SK-N-SH (cell line): ENCODE measurements around the gene TMEM106C. TPM values are rescaled to one million over a fixed set of nuclear protein-coding genes. Genes with fewer than 3 reads are reported as not detected.

Experiments used
- CTCF ChIA-PET: fragments of 300-600, 350-600 bp; formaldehyde crosslinking; extraction: SDS; loops from one replicate; lab custom pipeline; 2021; lab: Yijun Ruan, JAX
- POLR2A ChIA-PET: fragments of 350-600 bp; sonication (Branson Sonifier 250); formaldehyde crosslinking; extraction: SDS; loops from one replicate; lab custom pipeline; 2020; ENCODE audit warnings: antibody characterized with exemption, inconsistent platforms; lab: Yijun Ruan, JAX
- DNase-seq: peaks from one replicate; pipeline ENCODE4 v3.0.0; 2012
- H2AFZ ChIP-seq: fragments of 200-600 bp; sonication (generic); 2 replicates; pipeline ENCODE4 v1.8.1; 2016; ENCODE audit warnings: antibody characterized with exemption, mild to moderate bottlenecking, low read depth
- H3F3A ChIP-seq: fragments of 200-600 bp; sonication (generic); replicated peaks from 2 replicates; pipeline ENCODE3; 2016; ENCODE audit warnings: antibody characterized with exemption, mild to moderate bottlenecking; ENCODE audit not compliant: insufficient read depth
- H3K27ac ChIP-seq, 2 experiments: fragments of 200-500 bp in 1 of 2; fragments of 200-600 bp in 1 of 2; sonication (Bioruptor generic) in 1 of 2; sonication (generic), shearing (Covaris generic) in 1 of 2; 2 replicates each; pipeline versions ENCODE4 v1.5.1 to v1.6.1; 2014 to 2016; ENCODE audit warnings: low read depth in 2 of 2, inconsistent platforms in 1 of 2, low read length in 1 of 2, mild to moderate bottlenecking in 1 of 2, mixed read lengths in 1 of 2
- H3K27me3 ChIP-seq: fragments of 200-600 bp; sonication (generic), shearing (Covaris generic); 2 replicates; pipeline ENCODE4 v1.6.1; 2016; ENCODE audit warnings: mixed run types; ENCODE audit not compliant: insufficient read depth
- H3K36me3 ChIP-seq, 2 experiments: fragments of 200-500 bp in 1 of 2; fragments of 200-600 bp in 1 of 2; sonication (Bioruptor generic) in 1 of 2; sonication (generic) in 1 of 2; replicated peaks in 1 of 2; 2 replicates each; pipeline versions ENCODE3 to v1.5.1; 2014 to 2016; ENCODE audit warnings: low read length in 1 of 2, mild to moderate bottlenecking in 1 of 2; ENCODE audit not compliant: insufficient read depth in 2 of 2, control insufficient read depth in 1 of 2
- H3K4me1 ChIP-seq, 2 experiments: fragments of 200-500 bp in 1 of 2; fragments of 200-600 bp in 1 of 2; sonication (Bioruptor generic) in 1 of 2; sonication (generic), shearing (Covaris generic) in 1 of 2; 2 replicates each; pipeline versions ENCODE4 v1.5.1 to v1.6.1; 2014 to 2016; ENCODE audit warnings: low read depth in 1 of 2, low read length in 1 of 2, mixed run types in 1 of 2; ENCODE audit not compliant: insufficient read depth in 2 of 2, control insufficient read depth in 1 of 2
- H3K4me2 ChIP-seq: fragments of 200-600 bp; sonication (generic), shearing (Covaris generic); 2 replicates; pipeline ENCODE4 v1.6.1; 2017; ENCODE audit warnings: mixed run types
- H3K4me3 ChIP-seq, 2 experiments: fragments of 200-500 bp in 1 of 2; fragments of 200-600 bp in 1 of 2; sonication (Bioruptor generic) in 1 of 2; sonication (generic), shearing (Covaris generic) in 1 of 2; 2 replicates each; pipeline versions ENCODE4 v1.5.1 to v1.8.1; 2014 to 2016; ENCODE audit warnings: low read depth in 2 of 2, inconsistent platforms in 1 of 2, low read length in 1 of 2, mild to moderate bottlenecking in 1 of 2, mixed read lengths in 1 of 2, moderate library complexity in 1 of 2
- H3K79me2 ChIP-seq: fragments of 200-600 bp; sonication (generic); 2 replicates; pipeline ENCODE4 v1.8.1; 2017; ENCODE audit warnings: mild to moderate bottlenecking; ENCODE audit not compliant: insufficient read depth
- H3K9ac ChIP-seq: fragments of 200-600 bp; sonication (generic); 2 replicates; pipeline ENCODE4 v1.6.1; 2017; ENCODE audit warnings: mixed run types
- H3K9me2 ChIP-seq: fragments of 200-600 bp; sonication (generic); 2 replicates; pipeline ENCODE4 v1.6.1; 2017; ENCODE audit warnings: mixed run types
- H3K9me3 ChIP-seq: fragments of 200-600 bp; sonication (generic); 2 replicates; pipeline ENCODE4 v1.6.1; 2017; ENCODE audit warnings: mixed run types, mild to moderate bottlenecking, moderate library complexity
- H4K20me1 ChIP-seq: fragments of 200-600 bp; sonication (generic); 2 replicates; pipeline ENCODE4 v1.6.1; 2017; ENCODE audit warnings: mild to moderate bottlenecking, mixed run types; ENCODE audit not compliant: insufficient read depth
- CHD2 ChIP-seq: fragments of 150-350 bp; IDR thresholded peaks from 2 replicates; pipeline ENCODE4 v1.6.1; 2018; ENCODE audit warnings: low read length; ENCODE audit not compliant: partially characterized antibody
- EP300 ChIP-seq, 2 experiments: IDR thresholded peaks; 2 replicates each; pipeline versions ENCODE4 v1.4.0 to v1.6.1; 2012; ENCODE audit warnings: borderline replicate concordance in 1 of 2, low read depth in 1 of 2, low read length in 1 of 2
- FOSL2 ChIP-seq: IDR thresholded peaks from 2 replicates; pipeline ENCODE4 v1.4.0; 2012; ENCODE audit warnings: low read depth, mild to moderate bottlenecking, moderate library complexity, borderline replicate concordance
- POLR2AphosphoS5 ChIP-seq: IDR thresholded peaks from 2 replicates; pipeline ENCODE4 v1.6.1; 2012; ENCODE audit warnings: low read depth, low read length
- SIN3A ChIP-seq: IDR thresholded peaks from 2 replicates; pipeline ENCODE4 v1.6.1; 2012; ENCODE audit warnings: low read depth, mild to moderate bottlenecking, low read length, moderate library complexity, borderline replicate concordance
- TCF12 ChIP-seq: IDR thresholded peaks from 2 replicates; pipeline ENCODE4 v1.4.0; 2012
- YY1 ChIP-seq: IDR thresholded peaks from 2 replicates; pipeline ENCODE4 v1.4.0; 2012; ENCODE audit warnings: low read depth, mild to moderate bottlenecking
- ZBTB33 ChIP-seq: IDR thresholded peaks from 2 replicates; pipeline ENCODE4 v1.4.0; 2012; ENCODE audit warnings: low read depth, borderline replicate concordance
- WGBS: methylation state at CpG from one replicate; pipeline ENCODE4 v1.1.6; 2017; ENCODE audit warnings: low lambda C conversion rate; 5-methylcytosine and 5-hydroxymethylcytosine counted together
- polyA plus RNA-seq, 3 experiments: library from polyadenylated mRNA; depleted of rRNA; stranded (reverse); fragments of >200 nt; gene quantifications; 2 replicates each; pipeline ENCODE4 v1.2.3, GENCODE V29; 2012

The TMEM106C gene
- polyA plus RNA-seq, 1 of the 3 experiments (the other 2 are of a cell fraction) = 133 TPM

GRCh38 chr12:47983541-47984115 is 20.2 kb downstream of the TMEM106C start:
- H3K9me2 ChIP-seq = no peaks in the 10 kb centered on the region
- H3K9ac ChIP-seq = no peak overlapping the region
- no peaks in the 10 kb centered on the region for H3K9me3 ChIP-seq
- no peaks in the 10 kb centered on the region for H3K36me3 ChIP-seq
- 16% methylated on average over 5 of the region's 5 CpGs for WGBS
- CTCF ChIA-PET = interaction anchor here (1.2 kb wide), 1 partner anchor 9 kb away, joined by 3 read pairs; no protein-coding TSS in a partner anchor
- no peak overlapping the region for H2AFZ ChIP-seq
- H3K4me1 ChIP-seq = peaks cover 0 to 20% of the 10 kb centered on the region in 2 experiments; a peak in 1 of 4 replicates
- H3K79me2 ChIP-seq = no peaks in the 10 kb centered on the region
- H3F3A ChIP-seq = no peaks in the 10 kb centered on the region
- H3K27ac ChIP-seq = no peak overlapping the region
- no peaks in the 10 kb centered on the region for H4K20me1 ChIP-seq
- POLR2A ChIA-PET = no interaction called here
- DNase-seq = no peak
- TF ChIP-seq TCF12 = no peak
- no peak for TF ChIP-seq FOSL2
- no peak for TF ChIP-seq EP300 (IDR thresholded peaks at IDR 0.05; ENCODE audit: borderline replicate concordance in 1 of 2, low read depth in 1 of 2, low read length in 1 of 2)
- no peak for TF ChIP-seq SIN3A
- TF ChIP-seq CHD2 = no peak
- TF ChIP-seq YY1 = no peak
- no peak overlapping the region for H3K4me2 ChIP-seq
- no peak overlapping the region for H3K4me3 ChIP-seq
- H3K27me3 ChIP-seq = no peaks in the 10 kb centered on the region; the same call in 1 of the 2 replicates

DNA sequence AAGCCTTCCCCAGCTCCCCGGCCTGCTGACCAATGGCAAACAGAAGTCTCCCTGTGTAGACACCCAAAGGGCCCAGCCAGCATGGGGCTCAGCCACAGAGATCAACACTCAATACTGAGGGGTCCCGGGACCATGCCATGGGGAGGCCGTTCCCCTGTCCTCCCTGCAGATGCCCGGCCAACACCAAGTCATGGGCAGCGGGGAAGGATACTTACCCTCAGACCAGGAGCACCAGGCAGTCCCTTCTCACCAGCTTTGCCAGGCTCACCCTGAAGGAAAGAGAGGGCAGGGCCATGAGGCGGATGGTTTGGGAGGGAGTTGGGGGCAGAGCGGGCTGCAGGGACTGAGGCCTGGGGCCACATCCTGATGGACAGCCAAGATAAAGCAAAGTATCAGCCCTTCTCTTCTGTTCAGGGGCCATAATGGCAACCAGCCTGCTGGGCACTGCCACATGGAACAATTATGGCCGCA is 21.0 kb downstream of the TMEM106C start:
- Histone ChIP-seq H3K79me2 (no peaks in the 10 kb centered on the region), H3K27ac (no peak overlapping the region), H3K27me3 (no peaks in the 10 kb centered on the region; the same call in 1 of the 2 replicates), H3K4me1 (peaks cover 0 to 18% of the 10 kb centered on the region in 2 experiments; a peak in 1 of 4 replicates), H3F3A (no peaks in the 10 kb centered on the region), H3K4me2 (no peak overlapping the region), H4K20me1 (no peaks in the 10 kb centered on the region), H3K4me3 (no peak overlapping the region), H3K36me3 (no peaks in the 10 kb centered on the region), H3K9me2 (no peaks in the 10 kb centered on the region), H2AFZ (no peak overlapping the region), H3K9me3 (no peaks in the 10 kb centered on the region), H3K9ac (no peak overlapping the region)
- WGBS = 46% methylated on average over 6 of the region's 8 CpGs
- no peak for TF ChIP-seq POLR2AphosphoS5
- no peak for TF ChIP-seq ZBTB33
- CTCF ChIA-PET = interaction anchor here (1.2 kb wide), 1 partner anchor 9 kb away, joined by 3 read pairs; no protein-coding TSS in a partner anchor
- DNase-seq = no peak
- POLR2A ChIA-PET = no interaction called here
